ENCODE measurements around the gene NOL9.

The NOL9 gene

DNA sequence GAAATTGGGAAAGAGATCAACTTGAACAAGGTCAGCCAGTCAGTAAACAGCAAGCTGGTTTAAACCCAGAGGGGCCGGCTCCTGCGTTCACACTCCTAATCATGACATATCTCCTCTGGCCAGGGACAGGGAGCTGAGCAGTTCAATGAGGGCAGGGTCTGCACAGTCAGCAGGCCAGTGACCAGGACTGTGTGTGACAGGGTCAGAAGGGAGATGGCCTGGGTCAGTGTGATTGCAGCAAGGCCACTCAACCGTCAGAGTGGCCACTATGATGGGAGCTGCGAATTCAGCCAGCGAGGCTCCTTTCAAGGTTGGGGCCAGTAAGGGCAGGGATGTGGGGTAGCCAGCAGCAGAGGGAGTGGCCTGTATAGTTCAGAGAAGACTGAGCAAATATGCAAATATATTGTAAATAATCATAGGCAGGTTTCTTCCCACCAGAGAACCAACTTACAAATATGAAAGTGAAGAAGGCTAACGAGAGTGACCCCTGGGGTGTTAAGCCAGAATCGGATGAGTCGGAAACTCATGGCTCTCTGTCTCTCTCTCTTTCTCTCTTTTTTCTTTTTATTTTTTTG lies 20.0 kb downstream of the NOL9 start:
- TF ChIP-seq, protein P1, sequence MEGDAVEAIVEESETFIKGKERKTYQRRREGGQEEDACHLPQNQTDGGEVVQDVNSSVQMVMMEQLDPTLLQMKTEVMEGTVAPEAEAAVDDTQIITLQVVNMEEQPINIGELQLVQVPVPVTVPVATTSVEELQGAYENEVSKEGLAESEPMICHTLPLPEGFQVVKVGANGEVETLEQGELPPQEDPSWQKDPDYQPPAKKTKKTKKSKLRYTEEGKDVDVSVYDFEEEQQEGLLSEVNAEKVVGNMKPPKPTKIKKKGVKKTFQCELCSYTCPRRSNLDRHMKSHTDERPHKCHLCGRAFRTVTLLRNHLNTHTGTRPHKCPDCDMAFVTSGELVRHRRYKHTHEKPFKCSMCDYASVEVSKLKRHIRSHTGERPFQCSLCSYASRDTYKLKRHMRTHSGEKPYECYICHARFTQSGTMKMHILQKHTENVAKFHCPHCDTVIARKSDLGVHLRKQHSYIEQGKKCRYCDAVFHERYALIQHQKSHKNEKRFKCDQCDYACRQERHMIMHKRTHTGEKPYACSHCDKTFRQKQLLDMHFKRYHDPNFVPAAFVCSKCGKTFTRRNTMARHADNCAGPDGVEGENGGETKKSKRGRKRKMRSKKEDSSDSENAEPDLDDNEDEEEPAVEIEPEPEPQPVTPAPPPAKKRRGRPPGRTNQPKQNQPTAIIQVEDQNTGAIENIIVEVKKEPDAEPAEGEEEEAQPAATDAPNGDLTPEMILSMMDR (IDR thresholded peaks at IDR 0.05; ENCODE audit: low read depth, low read length) = no peak
- Histone ChIP-seq H3K36me3 (peaks cover 19% of the 10 kb centered on the region), H3K9me3 (no peaks in the 10 kb centered on the region), H3K4me1 (no peaks in the 10 kb centered on the region), H3K27me3 (no peaks in the 10 kb centered on the region), H3K4me3 (ENCODE audit: low read depth, low read length) (no peak overlapping the region)
- DNase-seq = no peak

DNA sequence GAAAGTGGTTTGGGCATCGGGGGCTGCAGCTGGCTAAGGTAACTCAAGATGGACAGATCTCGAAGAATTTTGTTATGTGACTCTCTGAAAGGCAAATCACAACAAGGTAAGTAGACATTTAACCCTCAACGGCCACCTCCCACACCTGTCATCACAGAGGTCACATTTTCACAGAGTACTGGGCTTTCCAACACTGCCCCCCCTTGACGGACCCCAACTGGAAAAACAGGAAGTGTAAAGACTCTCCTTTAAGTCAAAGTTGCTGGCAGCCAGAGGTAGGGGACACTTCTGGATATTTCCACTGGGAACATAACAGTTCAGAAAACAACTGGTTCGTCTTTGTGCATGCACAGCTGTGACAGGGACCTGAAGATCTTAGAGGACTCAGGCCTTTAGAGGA lies 22.3 kb downstream of the NOL9 start:
- H3K27me3 ChIP-seq = no peaks in the 10 kb centered on the region
- TF ChIP-seq, protein P1 (IDR thresholded peaks at IDR 0.05; ENCODE audit: low read depth, low read length) = no peak
- no peak overlapping the region for H3K4me3 ChIP-seq (ENCODE audit: low read depth, low read length)
- DNase-seq = no peak
- no peaks in the 10 kb centered on the region for H3K9me3 ChIP-seq
- peaks cover 22% of the 10 kb centered on the region for H3K36me3 ChIP-seq
- H3K4me1 ChIP-seq = no peaks in the 10 kb centered on the region

DNA sequence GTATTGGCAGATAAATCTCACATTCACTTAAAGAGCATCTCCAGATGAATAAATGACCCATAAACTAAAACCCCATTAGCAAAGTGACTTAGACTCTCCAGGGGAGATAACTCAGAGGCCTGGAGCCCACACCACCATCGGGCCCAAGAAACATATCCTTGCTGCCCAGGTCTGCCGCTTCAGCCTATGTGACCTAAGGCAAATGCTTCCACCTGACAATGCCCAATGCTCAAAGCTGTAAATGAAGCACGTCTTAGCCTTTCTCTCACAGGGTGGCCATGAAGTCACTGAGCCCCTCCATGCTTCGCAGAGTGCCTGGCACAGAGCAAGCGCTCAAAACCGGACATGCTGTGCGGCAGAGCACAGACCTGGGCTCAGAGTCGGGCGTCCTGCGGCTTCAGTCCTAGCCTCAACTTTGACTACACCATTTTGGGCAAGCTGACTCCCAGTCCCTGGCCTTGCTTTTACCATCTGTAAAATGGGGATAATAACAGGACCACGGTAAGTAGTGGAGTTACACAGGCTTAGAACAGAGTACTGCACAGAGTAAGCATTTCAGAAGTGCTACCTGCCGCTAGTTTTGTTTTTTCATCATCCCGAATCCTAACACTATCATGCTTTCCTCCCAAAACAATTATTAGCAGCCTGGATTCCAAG lies 23.7 kb downstream of the NOL9 start:
- TF ChIP-seq, protein P1 (IDR thresholded peaks at IDR 0.05; ENCODE audit: low read depth, low read length) = no peak
- no peak overlapping the region for H3K4me3 ChIP-seq (ENCODE audit: low read depth, low read length)
- DNase-seq = no peak
- no peaks in the 10 kb centered on the region for H3K27me3 ChIP-seq
- no peaks in the 10 kb centered on the region for H3K4me1 ChIP-seq
- no peaks in the 10 kb centered on the region for H3K9me3 ChIP-seq
- H3K36me3 ChIP-seq = peaks cover 22% of the 10 kb centered on the region

DNA sequence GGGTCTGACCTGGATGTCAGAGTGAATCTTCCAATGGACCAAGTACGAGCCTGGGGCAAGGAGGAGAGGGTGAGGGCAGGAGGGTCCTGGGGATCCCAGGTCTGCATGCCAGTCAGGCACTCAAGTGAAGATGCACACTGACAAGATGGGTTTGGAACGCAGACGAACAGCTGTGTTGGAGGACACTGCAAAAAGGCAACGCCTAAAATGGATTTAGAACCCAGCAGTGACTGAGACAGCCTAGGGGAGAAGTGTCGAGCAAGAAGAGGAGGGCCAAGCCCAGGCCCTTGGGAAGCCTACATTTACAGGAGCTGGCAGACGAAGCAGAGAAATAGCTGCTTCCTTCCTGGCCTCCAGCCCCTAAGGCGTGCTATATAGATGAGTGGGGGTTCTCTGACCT lies 25.8 kb downstream of the NOL9 start:
- H3K9me3 ChIP-seq = no peaks in the 10 kb centered on the region
- peaks cover 24% of the 10 kb centered on the region for H3K36me3 ChIP-seq
- DNase-seq = no peak
- H3K27me3 ChIP-seq = no peaks in the 10 kb centered on the region
- H3K4me1 ChIP-seq = no peaks in the 10 kb centered on the region
- TF ChIP-seq, protein P1 (IDR thresholded peaks at IDR 0.05; ENCODE audit: low read depth, low read length) = no peak
- no peak overlapping the region for H3K4me3 ChIP-seq (ENCODE audit: low read depth, low read length)

DNA sequence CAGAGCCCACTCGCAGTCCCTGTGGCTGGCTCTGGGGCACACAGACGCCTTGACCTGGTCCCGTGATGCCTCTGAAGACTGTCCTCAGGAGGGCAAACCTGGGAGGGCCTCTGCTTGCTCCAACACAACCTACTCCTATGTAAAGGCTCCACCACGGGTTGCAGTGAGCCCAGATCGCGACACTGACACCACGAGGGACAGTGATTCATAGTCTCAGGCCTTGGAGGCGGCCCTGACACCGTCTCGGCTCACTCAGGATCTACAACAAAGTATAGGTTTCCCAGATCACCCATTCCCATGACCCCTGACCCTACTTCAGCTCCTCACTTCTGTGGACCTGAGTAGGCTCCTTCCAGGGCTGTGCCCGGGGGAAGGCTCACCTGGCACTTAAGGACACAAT lies 28.0 kb downstream of the NOL9 start:
- H3K36me3 ChIP-seq = peaks cover 8% of the 10 kb centered on the region
- no peaks in the 10 kb centered on the region for H3K9me3 ChIP-seq
- no peak overlapping the region for H3K4me3 ChIP-seq (ENCODE audit: low read depth, low read length)
- no peaks in the 10 kb centered on the region for H3K27me3 ChIP-seq
- no peaks in the 10 kb centered on the region for H3K4me1 ChIP-seq
- DNase-seq = no peak
- TF ChIP-seq, protein P1 (IDR thresholded peaks at IDR 0.05; ENCODE audit: low read depth, low read length) = no peak

DNA sequence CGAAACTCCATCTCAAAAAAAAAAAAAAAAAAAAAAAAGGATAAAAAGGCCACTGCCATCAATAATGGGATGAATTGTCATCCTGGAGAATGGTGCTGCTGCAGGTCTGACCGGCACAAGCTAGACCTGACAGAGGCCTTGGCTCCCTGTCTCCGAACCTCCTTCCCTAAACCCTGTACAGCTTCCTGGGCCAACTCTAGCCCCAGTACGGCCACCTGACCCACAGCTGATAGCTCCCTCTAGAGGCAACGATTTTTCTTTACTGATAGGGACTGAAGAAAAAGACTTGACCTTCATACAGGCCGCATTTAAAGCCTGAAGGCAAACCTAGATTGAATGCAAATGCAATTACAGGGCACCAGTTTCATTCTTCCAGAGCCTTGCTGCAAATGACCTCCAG lies 30.7 kb downstream of the NOL9 start:
- H3K27me3 ChIP-seq = no peaks in the 10 kb centered on the region
- peaks cover 7% of the 10 kb centered on the region for H3K4me1 ChIP-seq
- no peak overlapping the region for H3K4me3 ChIP-seq (ENCODE audit: low read depth, low read length)
- TF ChIP-seq, protein P1 (IDR thresholded peaks at IDR 0.05; ENCODE audit: low read depth, low read length) = peak; percentile 67
- peaks cover 4% of the 10 kb centered on the region; the same call in 1 of the 2 replicates for H3K36me3 ChIP-seq
- peak; percentile 41 for DNase-seq
- H3K9me3 ChIP-seq = no peaks in the 10 kb centered on the region
